ENCODE results near the gene LRRC25.
"Not testable (repeated sequence)": the region's sequence is repeated elsewhere in the genome, so short reads cannot be mapped to it uniquely, and the experiment has no call there.

The LRRC25 gene

GRCh38 chr19:18386543-18387271 is 10.7 kb downstream of the LRRC25 start:
- peak overlapping the region; percentile 91 for H3K4me3 ChIP-seq (ENCODE audit: low read length)
- no peak for TF ChIP-seq CTCF (conservative IDR thresholded peaks at IDR 0.05; ENCODE audit: low read length)
- DNase-seq (ENCODE audit: low read depth) = peak; percentile 91

- H3K4me3 ChIP-seq (ENCODE audit: low read length) = peak within 1 kb of the TSS; percentile 91
- TF ChIP-seq CTCF (conservative IDR thresholded peaks at IDR 0.05; ENCODE audit: low read length) = peak; percentile 68
- DNase-seq (ENCODE audit: low read depth) = peak; percentile 94
These were observed 11.5 kb downstream of the LRRC25 start, which contains the start of gene GDF15 for GRCh38 chr19:18385675-18386542. Gene GDF15, plus strand, starts transcription at chr19:18386158. Its CDS starts 32 bp downstream, at chr19:18386190.

- H3K4me3 ChIP-seq (ENCODE audit: low read length) = no peak overlapping the region
- TF ChIP-seq CTCF (conservative IDR thresholded peaks at IDR 0.05; ENCODE audit: low read length) = no peak
- DNase-seq (ENCODE audit: low read depth) = no peak
These were observed 12.1 kb downstream of the LRRC25 start for GRCh38 chr19:18385359-18385674.

GRCh38 chr19:18384775-18385174 is 12.6 kb downstream of the LRRC25 start:
- TF ChIP-seq CTCF (conservative IDR thresholded peaks at IDR 0.05; ENCODE audit: low read length) = no peak
- no peak for DNase-seq (ENCODE audit: low read depth)
- no peak overlapping the region for H3K4me3 ChIP-seq (ENCODE audit: low read length)

- not testable (repeated sequence) for H3K4me3 ChIP-seq (ENCODE audit: low read length); DNase-seq (ENCODE audit: low read depth)
These were observed 13.8 kb downstream of the LRRC25 start for GRCh38 chr19:18383622-18384021.

- TF ChIP-seq CTCF (conservative IDR thresholded peaks at IDR 0.05; ENCODE audit: low read length) = no peak
- H3K4me3 ChIP-seq (ENCODE audit: low read length) = no peak overlapping the region
These were observed 16.6 kb downstream of the LRRC25 start for GRCh38 chr19:18380843-18381242.

GRCh38 chr19:18379803-18380747 is 17.3 kb downstream of the LRRC25 start:
- H3K4me3 ChIP-seq (ENCODE audit: low read length) = no peak overlapping the region
- TF ChIP-seq CTCF (conservative IDR thresholded peaks at IDR 0.05; ENCODE audit: low read length) = no peak; the same call in 1 of the 2 replicates
- peak; percentile 94 for DNase-seq (ENCODE audit: low read depth)

More at GRCh38 chr19:18380843-18381242, 16.6 kb downstream of the LRRC25 start:
- DNase-seq (ENCODE audit: low read depth) = no peak
